Eye (tissue), 1 donor: Measurements from ENCODE around the gene MRPS7.

ENCODE experiments used
- DNase-seq: peaks from one replicate; pipeline ENCODE4 v3.0.0-alpha.2; 2015

The MRPS7 gene

GRCh38 chr17:75261336-75262111 is at the start of gene MRPS7, which contains the start of gene GGA3:
Gene MRPS7 (plus strand): TSS chr17:75261879. CDS start chr17:75261901, 22 bp downstream.
Gene GGA3 (minus strand): TSS chr17:75261606. CDS start chr17:75261587, 19 bp downstream.
- DNase-seq: peak; percentile 99

GRCh38 chr17:75218131-75218530 is 43.5 kb upstream of the MRPS7 start:
- no peak for DNase-seq

GRCh38 chr17:75219815-75220214 is 41.9 kb upstream of the MRPS7 start:
- no peak for DNase-seq

GRCh38 chr17:75225016-75225415 is 36.7 kb upstream of the MRPS7 start:
- DNase-seq: no peak

- DNase-seq: no peak
Observed at GRCh38 chr17:75227729-75228128, 34.0 kb upstream of the MRPS7 start.

GRCh38 chr17:75228305-75228704 is 33.4 kb upstream of the MRPS7 start:
- DNase-seq: no peak

- DNase-seq: no peak
Observed at GRCh38 chr17:75228847-75229246, 32.8 kb upstream of the MRPS7 start.

GRCh38 chr17:75231071-75231470 is 30.6 kb upstream of the MRPS7 start:
- DNase-seq: no peak

- no peak for DNase-seq
Observed at GRCh38 chr17:75231741-75232464, 29.8 kb upstream of the MRPS7 start.

GRCh38 chr17:75232786-75233185 is 28.9 kb upstream of the MRPS7 start:
- DNase-seq: no peak

- DNase-seq: no peak
Observed at GRCh38 chr17:75237100-75238014, 24.3 kb upstream of the MRPS7 start.

- DNase-seq: no peak
Observed at GRCh38 chr17:75238020-75238580, 23.6 kb upstream of the MRPS7 start.

GRCh38 chr17:75238684-75239191 is 22.9 kb upstream of the MRPS7 start:
- DNase-seq: peak; percentile 78

GRCh38 chr17:75239214-75239613 is 22.5 kb upstream of the MRPS7 start:
- no peak for DNase-seq

- no peak for DNase-seq
Observed at GRCh38 chr17:75239778-75240393, 21.8 kb upstream of the MRPS7 start.

- DNase-seq: peak; percentile 26
Observed at GRCh38 chr17:75240394-75241142, 21.1 kb upstream of the MRPS7 start.

GRCh38 chr17:75241143-75241430 is 20.6 kb upstream of the MRPS7 start:
- DNase-seq: no peak

GRCh38 chr17:75241502-75241901 is 20.2 kb upstream of the MRPS7 start:
- no peak for DNase-seq

- no peak for DNase-seq
Observed at GRCh38 chr17:75241996-75242460, 19.7 kb upstream of the MRPS7 start.

- no peak for DNase-seq
Observed at GRCh38 chr17:75242461-75243042, 19.1 kb upstream of the MRPS7 start.
